Pulmonary artery endothelial cell (primary cell): ENCODE results near the gene MBD3L2B. TPM values are rescaled to one million over a fixed set of nuclear protein-coding genes. Genes with fewer than 3 reads are reported as not detected.

Source experiments
- DNase-seq: peaks from one replicate; pipeline ENCODE4 v3.0.0-alpha.2; 2011; ENCODE audit warnings: low read depth, low spot score
- total RNA-seq: library from RNA; depleted of rRNA; stranded (reverse); fragments of >200 nt; gene quantifications from 2 replicates; pipeline ENCODE4 v1.2.3, GENCODE V29; 2014

MBD3L2B gene
- total RNA-seq, 1 donor from 2014 or later: not detected

DNA sequence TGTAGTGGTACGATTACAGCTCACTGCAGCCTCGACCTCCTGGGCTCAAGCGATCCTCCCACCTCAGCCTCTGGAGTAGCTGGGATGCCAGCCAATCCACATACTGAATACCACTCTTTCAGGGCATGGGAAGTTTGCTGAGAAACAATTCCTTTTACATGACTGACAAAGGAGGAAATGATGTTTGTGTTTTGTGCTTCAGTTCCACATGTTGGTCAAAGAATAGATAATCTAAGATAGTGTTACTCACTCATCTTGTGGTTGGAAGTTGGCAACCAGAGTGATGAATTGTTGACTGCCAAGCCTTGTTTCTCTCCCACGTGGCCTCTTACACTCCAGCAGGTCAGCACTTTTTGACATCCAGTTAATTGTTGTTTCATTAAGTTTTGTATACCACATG, 7.6 kb downstream of the MBD3L2B start:
- no peak for DNase-seq

DNA sequence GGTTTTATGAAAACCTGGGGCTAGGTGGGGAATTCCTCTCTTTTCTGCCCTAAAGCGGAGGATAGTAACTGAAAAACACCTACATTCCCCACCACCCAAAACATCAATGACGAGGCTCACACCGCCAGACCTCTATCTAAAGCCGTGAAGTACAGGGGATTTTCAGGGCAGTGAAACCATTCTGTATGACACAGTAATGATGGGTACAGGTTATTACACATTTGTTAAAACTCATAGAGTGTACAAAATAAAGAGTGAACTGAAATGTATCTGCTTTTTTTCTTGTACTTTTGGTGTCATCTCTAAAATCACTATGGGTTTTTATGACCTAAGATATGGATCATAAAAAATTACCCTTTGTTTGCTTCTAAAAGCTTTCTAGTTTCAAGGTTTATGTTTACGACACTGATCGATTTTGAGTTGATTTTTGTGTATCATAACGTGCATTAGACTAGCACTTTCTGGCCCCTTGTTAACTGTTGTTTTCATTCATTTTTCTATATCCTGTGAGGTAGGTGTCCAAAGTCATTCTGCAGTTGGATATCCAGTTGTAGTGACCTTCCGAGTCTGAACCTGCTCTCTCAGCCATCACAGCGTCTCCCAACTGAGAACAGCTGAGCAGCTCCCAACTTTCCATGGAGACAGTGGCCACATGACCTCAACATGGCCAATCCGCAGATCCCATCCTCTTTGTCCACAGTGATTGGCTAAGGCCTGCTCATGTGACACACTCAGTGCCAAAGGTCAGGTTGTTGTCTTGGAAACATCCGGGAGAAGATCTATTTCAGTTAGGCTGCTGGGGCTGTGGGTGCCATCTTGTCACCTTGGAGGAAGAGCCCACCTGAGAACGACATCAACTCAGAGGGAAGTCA, 10.3 kb downstream of the MBD3L2B start:
- no peak for DNase-seq

DNA sequence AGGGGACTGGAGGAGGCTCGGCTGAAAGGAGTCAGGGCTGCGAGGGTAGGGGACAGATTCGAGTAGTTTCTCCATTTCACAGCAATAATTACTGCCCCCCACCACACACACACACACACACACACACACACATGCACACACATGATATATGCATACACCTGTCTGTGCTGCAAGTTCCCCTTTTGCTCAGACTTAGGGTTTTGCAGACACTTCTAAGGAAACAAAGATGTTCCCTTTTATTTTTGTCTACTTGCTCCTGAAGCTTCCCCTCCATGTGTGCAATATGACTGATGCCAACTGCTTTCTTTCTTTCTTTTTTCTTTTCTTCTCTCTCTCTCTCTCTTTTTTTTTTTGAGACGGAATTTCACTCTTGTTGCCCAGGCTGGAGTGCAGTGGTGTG, 13.4 kb downstream of the MBD3L2B start:
- no peak for DNase-seq

DNA sequence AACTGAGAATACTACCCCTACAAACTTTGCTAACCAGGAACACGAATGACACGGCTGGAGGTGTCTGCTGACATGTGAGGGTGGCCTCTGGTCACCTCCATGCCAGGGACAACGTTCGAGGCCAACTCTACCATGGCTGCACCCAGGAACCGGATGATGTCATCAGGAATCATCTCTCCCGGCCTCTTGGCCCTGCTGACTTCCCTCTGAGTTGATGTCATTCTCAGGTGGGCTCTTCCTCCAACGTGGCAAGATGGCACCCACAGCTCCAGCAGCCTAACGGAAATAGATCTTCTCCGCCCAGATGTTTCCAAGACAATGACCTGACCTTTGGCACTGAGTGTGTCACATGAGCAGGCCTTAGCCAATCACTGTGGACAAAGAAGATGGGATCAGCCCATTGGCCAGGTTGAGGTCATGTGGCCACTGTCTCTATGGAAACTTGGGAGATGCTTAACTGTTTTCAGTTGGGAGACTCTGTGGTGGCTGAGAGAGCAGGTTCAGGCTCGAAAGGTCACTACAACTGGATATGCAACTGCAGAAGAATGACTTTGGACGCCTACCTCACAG, 15.0 kb downstream of the MBD3L2B start:
- DNase-seq: no peak

DNA sequence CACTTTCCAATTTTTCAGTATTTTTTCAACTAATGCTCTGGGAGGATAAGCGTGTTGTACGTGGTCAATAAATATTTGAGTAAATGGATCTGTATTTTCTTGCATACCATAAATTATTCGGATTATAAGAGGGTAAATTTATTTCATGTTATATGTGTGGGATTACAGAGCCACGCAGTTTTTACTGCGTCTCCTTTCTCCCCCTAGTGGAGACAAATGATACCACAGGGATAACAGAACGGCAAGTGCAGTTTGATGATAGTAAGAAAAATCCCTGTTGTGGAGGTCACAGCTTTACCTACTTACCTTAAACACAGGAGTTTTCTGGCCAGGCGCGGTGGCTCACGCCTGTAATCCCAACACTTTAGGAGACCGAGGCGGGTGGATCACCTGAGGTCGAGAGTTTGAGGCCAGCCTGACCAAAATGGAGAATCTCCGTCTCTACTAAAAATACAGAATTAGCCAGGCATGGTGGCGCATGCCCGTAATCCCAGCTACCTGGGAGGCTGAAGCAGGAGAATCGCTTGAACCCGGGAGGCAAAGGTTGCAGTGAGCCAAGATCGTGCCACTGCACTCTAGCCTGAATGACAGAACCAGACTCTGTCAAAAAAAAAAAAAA, 16.8 kb downstream of the MBD3L2B start:
- DNase-seq: no peak

DNA sequence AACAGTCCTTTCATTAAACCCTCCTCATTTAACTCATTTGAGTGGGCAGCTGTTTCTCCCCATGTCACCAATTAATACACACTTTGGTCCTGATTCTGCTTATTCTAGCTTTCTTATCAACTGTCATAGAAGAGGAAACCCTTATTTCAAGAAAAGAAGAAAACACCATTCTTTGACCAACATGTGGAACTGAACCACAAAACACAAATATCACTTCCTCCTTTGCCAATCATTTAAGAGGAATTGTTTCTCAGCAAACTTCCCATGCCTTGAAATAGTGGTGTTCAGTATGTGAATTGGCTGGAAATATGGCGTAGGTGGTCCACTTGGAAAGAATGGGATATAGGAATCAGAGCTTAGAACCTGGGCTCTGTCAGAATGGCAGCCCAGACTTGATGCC, 20.4 kb downstream of the MBD3L2B start:
- DNase-seq: no peak

DNA sequence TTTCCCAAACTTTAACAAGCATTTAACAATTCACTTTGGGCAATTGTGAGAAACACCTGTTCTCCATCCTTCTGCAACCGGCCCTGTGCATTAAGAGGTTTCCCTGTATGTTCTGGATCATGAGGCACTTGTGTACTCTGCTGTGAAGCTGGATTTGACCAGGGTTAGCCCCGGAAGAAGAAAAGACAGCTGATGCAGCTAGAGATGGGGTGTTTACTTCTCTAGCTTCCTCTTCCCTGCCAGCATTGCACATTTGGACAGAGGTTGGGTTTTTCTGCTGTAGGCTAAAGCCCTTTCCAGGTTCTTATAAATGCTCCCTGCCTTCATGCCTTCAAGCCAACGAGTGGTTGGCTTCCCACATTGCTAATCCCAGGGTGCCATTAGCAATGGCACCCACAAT, 20.9 kb downstream of the MBD3L2B start:
- DNase-seq: no peak

DNA sequence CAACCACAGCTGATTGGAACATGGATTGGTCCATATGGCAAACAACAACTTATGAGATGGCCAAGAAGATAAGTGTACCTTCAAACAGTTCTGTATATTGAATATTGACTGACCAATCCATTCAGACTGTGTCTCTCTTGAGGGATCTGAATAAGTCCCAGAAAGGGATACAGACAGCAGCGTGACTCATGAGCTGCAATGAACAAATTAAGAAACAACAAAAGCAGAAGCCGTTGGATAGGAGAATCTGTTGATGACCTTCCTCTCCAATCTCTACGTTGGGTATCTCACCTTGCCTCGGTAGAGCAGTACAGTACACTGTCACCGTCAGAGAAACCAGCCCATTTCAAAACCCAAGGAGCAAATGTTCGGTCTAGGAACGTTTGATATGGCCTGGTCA, 21.3 kb downstream of the MBD3L2B start:
- no peak for DNase-seq

DNA sequence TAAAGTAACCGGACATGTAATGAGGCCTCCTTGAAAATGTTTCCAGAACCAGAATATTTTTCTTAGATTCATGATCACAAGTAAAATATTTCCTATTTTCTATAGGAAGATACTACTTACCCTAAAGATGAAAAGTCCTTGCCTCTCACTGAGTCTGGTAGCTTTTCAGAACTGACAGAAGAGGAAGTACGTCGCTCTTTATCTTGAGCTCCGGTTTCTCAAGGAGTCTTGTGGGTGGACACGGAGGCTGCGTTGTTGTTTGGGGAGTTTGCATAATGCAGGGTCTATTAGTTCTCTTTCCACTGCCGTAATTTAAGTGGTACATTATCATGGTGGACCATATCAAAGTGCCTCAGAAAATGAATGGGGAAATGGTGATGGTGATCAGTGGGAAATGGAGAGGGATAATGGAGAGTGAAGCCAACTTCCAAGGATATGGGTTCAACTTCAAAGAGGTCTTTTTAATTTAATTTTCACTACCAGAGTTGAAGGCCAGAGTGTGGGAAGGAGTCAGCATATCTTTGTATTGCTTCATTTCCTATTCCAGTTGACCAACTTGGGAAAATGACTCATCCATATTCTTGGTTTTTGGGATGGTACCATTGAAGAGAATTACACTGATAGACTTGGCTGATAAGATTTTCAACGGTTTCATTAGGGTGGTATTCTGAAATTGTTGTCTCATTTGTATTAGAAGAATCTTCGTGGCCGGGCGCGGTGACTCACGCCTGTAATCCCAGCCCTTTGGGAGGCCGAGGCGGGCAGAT, 23.4 kb downstream of the MBD3L2B start:
- no peak for DNase-seq

DNA sequence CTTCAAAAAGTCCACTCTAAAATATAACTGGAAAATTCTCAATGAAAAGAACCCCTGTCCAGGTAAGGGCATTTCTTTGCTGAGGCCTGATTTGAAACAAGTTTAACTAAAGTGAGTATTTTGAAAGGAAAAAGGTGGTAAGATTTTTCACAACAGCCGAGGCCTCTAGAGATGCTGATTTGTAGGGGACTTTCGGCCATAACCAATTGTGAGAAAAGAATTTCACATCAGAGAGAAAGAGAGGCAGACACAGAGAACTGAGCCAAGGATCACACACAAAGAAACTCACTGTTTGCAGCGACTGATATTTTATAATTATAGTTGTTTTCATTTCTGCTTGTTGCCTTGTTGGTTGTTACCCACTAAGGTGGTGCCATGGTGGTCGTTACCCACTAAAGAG, 24.4 kb downstream of the MBD3L2B start:
- no peak for DNase-seq

DNA sequence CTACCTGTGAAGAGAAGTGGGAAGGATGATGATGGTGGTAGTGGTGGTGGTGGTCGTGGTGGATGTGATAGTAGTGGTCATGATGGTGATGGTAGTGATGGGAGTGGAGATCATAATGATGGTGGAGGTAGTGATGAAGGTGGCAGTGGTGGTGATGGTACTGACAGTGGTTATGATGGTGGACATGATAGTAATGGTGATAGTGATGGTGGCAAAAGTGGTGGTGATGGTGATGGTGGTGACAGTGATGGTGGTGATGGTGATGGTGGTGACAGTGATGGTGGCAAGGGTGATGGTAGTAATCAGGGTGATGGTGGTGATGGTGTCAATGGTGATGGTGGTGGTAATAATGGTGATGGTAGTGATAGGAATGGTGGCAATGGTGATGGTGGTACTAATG, 26.2 kb downstream of the MBD3L2B start:
- DNase-seq: no peak

DNA sequence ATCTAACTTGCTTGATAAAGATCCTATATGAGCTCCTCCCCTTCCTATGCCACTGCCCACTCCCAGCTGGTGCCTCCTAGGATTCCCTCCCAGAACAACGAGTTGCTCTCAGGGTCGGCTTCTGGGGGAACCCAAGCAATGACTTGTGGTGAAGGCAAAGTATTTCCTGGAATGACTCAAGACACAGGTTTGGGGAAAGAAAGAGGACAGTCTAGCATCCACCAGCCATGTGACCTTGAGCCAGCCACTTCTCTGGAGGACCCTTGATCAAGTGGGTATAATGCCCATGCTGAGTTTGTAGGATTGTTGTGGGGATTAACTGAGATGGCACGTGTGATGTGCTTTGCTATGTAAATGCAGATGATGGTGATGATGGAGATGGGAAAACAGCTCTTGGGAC, 33.0 kb downstream of the MBD3L2B start:
- DNase-seq: no peak

DNA sequence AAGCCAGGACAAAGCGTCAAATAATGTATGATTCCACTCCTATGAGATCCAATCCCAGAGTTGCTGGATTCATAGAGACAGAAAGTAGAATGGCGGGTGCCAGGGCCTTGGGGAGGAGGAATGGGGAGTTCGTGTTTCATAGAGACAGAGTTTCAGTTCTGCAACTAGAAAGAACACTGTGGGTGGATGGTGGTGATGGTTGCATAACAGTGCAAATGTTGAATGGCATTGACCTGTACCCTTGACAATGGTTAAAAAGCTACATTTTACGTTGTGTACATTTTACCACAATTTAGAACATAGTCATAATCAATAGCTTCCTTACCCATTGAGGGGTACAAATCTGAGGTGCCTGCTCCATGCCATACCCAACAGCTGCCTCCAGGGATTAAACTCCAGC, 33.4 kb downstream of the MBD3L2B start:
- no peak for DNase-seq

- no peak for DNase-seq
Measured at GRCh38 chr19:6983448-6983847, 37.8 kb downstream of the MBD3L2B start.

DNA sequence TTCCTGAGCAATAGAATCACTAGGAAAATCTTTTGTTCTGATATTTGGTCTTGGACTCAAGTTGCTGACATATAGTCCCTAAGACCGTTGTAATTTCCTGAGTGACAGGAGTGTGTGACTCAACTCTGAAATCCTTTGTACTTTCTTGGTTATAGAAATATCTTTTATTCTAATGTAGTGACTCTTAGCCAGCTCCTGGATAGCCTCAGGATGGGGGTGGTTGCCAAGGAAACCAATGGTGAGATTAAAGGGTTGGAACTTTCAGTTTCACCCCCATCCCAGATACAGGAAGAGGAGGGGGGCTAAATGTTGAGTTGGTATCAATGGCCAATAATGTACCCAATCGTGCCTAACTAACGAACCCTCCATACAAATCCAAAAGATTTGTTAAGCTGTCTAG, 41.8 kb downstream of the MBD3L2B start:
- no peak for DNase-seq

GRCh38 chr19:6976197-6976596, 45.0 kb downstream of the MBD3L2B start:
- DNase-seq: no peak

GRCh38 chr19:6971366-6971765, 49.9 kb downstream of the MBD3L2B start:
- DNase-seq: no peak

GRCh38 chr19:6970443-6970842, 50.8 kb downstream of the MBD3L2B start:
- DNase-seq: no peak

DNA sequence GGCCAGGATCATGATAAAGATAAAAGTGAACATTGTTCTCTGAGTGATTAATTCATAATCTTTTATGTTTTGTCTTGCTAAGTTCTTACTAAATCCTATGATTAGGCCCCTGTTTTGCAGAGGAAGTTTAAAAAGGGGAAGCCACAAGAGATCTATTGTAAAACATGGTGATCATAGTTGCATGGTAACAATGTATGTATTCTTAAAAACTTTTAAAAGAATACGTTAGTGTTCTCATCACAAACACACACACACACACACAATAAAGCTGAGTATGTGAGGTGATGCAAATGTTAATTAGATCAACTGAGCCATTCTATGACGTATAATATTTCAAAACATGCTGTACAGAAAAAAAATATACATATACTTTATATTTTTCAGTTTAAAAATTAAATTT, 51.2 kb downstream of the MBD3L2B start:
- DNase-seq: no peak

DNA sequence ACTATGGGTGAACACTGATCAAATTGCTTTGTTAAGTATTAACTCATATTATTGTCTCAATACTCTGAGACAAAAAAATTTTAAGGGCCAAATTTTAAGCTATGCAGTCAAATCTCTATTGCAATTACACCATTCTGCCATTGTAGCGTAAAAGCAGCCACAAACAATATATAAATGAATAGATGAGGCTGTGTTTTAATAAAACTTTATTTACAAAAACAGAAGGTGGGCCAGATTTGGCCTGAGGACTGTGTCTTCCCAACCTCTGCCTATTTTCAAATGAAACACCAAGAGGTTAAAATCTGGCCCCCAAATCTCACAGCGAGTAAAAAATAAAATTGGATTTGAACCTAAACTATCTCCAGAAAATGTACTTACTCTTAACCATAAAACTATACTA, 51.7 kb downstream of the MBD3L2B start:
- no peak for DNase-seq
